Pons (tissue), 1 donor: ENCODE data around the gene MAP2K6.
"Not testable (repeated sequence)": the region's sequence is repeated elsewhere in the genome, so short reads cannot be mapped to it uniquely, and the experiment has no call there.

ENCODE experiments used
- DNase-seq: peaks from one replicate; pipeline ENCODE4 v3.0.0-alpha.2; 2016; ENCODE audit warnings: low spot score

The MAP2K6 gene

GRCh38 chr17:69457603-69458002 lies 43.1 kb downstream of the MAP2K6 start:
- DNase-seq: no peak

GRCh38 chr17:69460963-69461922 lies 46.7 kb downstream of the MAP2K6 start:
- DNase-seq: peak; percentile 59

- peak; percentile 33 for DNase-seq
Measured at GRCh38 chr17:69461951-69462369, 47.5 kb downstream of the MAP2K6 start.

GRCh38 chr17:69462882-69463281 lies 48.4 kb downstream of the MAP2K6 start:
- DNase-seq: no peak

GRCh38 chr17:69466451-69466850 lies 52.0 kb downstream of the MAP2K6 start:
- DNase-seq: no peak

GRCh38 chr17:69466905-69467667 lies 52.6 kb downstream of the MAP2K6 start:
- DNase-seq: no peak

- DNase-seq: no peak
Measured at GRCh38 chr17:69468207-69468606, 53.7 kb downstream of the MAP2K6 start.

- DNase-seq: no peak
Measured at GRCh38 chr17:69470702-69471101, 56.2 kb downstream of the MAP2K6 start.

- DNase-seq: no peak
Measured at GRCh38 chr17:69471406-69471805, 56.9 kb downstream of the MAP2K6 start.

- no peak for DNase-seq
Measured at GRCh38 chr17:69473841-69474831, 59.6 kb downstream of the MAP2K6 start.

GRCh38 chr17:69477204-69477902 lies 62.9 kb downstream of the MAP2K6 start:
- no peak for DNase-seq

- no peak for DNase-seq
Measured at GRCh38 chr17:69477903-69478266, 63.4 kb downstream of the MAP2K6 start.

GRCh38 chr17:69478916-69479315 lies 64.4 kb downstream of the MAP2K6 start:
- no peak for DNase-seq

GRCh38 chr17:69479756-69480155 lies 65.3 kb downstream of the MAP2K6 start:
- DNase-seq: not testable (repeated sequence)

- peak; percentile 49 for DNase-seq
Measured at GRCh38 chr17:69480245-69480644, 65.7 kb downstream of the MAP2K6 start.

GRCh38 chr17:69485251-69485661 lies 70.8 kb downstream of the MAP2K6 start:
- DNase-seq: no peak

GRCh38 chr17:69485901-69486643 lies 71.6 kb downstream of the MAP2K6 start:
- DNase-seq: no peak

- no peak for DNase-seq
Measured at GRCh38 chr17:69486779-69487637, 72.5 kb downstream of the MAP2K6 start.

- DNase-seq: no peak
Measured at GRCh38 chr17:69489313-69489712, 74.8 kb downstream of the MAP2K6 start.
